Medulla oblongata (tissue), 1 donor: Measurements from ENCODE around the gene E2F1.
A peak's percentile ranks its signal among the peaks of the same experiment; 100 is the strongest.

Experiments
- DNase-seq: peaks from one replicate; pipeline ENCODE4 v3.0.0-alpha.2; 2015; ENCODE audit errors: extremely low spot score

The E2F1 gene

GRCh38 chr20:33687993-33688937 is 2.1 kb upstream of the E2F1 start:
- DNase-seq: no peak

GRCh38 chr20:33687370-33687915 is 1.3 kb upstream of the E2F1 start:
- DNase-seq: peak; percentile 42

DNA sequence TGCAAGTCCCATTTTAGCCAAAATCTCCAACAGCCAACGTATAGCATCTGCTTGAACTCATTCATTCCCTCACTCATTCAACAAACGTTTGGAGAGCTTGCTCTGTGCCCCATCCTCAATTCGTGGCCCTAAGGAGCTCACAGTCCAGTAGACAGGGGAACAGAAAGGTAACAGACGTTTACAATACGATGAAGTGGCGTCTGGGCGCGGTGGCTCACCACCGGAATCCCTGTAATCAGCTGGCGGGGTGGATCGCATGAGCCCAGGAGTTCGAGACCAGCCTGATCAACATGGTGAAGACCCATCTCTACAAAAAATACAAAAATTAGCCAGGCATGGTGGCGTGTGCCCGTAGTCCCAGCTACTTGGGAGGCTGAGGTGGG is 790 bp upstream of the E2F1 start:
- no peak for DNase-seq

- no peak for DNase-seq
Measured at GRCh38 chr20:33685328-33686099, 671 bp downstream of the E2F1 start.

DNA sequence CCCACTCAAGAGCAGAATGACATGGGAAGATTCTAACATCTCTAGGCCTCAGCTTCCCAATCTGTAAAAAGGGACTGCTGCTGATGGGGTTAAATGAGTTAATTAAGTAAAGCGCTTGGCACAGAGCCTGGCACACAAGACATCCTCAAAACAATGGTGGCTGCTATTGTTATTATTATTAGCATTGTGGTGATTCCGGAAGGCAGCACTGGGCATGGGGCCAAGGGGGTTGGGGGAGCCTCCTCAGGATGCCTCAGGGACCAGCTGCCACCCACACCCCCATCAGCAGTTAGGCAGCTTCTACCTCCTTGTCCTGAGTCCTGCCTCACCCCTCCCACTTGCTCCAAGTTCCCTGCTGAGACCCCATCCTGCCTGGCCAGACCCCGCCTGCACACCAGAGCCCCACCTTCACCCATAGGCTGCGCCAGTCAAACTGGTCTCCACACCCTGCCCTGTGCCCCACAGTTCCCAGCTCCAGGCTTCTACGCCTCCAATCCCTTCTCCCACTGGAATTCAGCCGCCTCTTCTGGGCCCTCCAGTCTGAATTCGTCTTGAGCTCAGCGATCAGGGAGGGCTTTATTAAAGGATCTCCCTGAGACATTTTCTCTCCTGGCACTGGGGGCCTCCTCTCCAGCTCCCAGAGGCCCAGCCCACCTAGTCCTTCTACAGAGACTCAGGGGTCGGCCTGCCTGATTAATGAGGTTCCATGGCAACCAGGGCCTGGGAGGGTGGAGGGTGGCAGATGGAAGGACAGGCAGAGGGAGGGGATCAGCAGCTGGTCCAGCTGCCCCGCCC is 1.5 kb downstream of the E2F1 start:
- no peak for DNase-seq

DNA sequence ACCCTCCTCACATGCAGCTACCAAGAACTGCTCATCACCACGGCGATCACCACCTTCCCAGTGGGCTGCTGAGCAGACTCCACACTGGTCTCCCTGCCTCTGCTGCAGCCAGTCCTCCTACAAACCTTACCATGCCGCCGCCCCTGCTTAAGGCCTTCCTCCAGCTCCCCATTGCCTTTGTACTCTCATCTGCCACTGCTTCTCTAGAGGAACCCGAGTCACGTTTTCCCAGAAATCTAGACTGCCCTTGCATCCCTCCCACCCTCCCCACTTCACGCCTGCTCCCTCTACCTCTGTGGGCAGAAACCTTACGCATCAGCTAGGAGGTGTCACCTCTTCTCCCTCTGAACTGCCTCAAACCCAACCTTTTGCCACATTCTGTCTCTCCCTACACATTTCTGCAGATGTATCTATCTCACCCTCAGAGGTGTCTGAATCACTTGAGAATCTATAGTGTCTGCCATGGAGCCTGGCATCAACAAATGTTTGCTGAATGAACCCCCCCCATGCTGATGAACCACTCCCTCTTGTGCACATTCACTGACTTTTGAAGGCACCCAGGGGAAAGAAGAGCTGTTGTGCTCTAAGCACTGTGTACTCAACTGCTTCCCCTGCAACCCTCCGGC is 4.3 kb downstream of the E2F1 start:
- no peak for DNase-seq

DNA sequence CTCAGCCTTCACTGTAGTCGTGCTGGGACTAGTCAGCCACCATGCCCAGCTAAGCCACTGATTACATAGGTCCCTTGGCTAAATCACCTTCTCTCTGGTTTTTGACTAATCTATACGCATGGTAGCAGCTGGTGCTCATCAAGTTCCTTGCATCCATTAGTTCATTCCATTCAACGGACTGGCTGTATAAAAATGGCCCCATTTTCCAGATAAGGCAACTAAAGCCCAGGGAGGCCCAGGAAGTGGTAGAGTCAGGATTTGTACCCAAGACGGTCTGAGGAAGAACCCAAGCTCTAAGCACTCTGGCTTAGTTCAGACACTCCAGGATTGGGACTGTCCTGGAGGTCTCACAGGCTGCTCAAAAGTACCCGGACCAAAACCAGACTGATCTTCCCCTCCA is 4.9 kb downstream of the E2F1 start:
- no peak for DNase-seq

DNA sequence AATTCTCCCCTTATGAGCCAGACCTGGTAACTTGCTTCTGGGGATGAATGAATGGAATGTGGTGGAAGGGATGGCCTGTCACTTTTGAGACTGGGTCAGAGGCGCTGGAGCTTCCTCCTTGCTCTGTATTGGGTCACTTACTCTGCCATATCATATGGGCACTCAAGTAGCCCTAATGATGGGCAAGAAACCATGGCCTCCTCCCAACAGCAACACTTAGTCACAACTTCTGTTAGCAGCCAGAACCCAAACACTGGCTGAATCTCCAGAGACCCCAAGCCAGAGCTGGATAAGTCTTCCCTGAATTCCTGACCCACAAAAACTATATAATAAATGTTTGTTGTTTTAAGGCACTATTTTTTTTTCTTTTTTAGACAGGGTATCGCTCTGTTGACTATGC is 5.5 kb downstream of the E2F1 start:
- no peak for DNase-seq

- no peak for DNase-seq
Measured at GRCh38 chr20:33679758-33680485, 6.3 kb downstream of the E2F1 start.

GRCh38 chr20:33677991-33678702 is 8.0 kb downstream of the E2F1 start:
- no peak for DNase-seq

- no peak for DNase-seq
Measured at GRCh38 chr20:33676652-33677645, 9.2 kb downstream of the E2F1 start.

GRCh38 chr20:33676121-33676520 is 10.1 kb downstream of the E2F1 start:
- DNase-seq: no peak

- no peak for DNase-seq
Measured at GRCh38 chr20:33675136-33675959, 10.8 kb downstream of the E2F1 start.

- DNase-seq: peak; percentile 83
Measured at GRCh38 chr20:33674294-33675135, 11.7 kb downstream of the E2F1 start, which contains the start of gene NECAB3. Gene NECAB3 (minus strand): TSS chr20:33674428. CDS start chr20:33674352, 76 bp downstream.

- no peak for DNase-seq
Measured at GRCh38 chr20:33673410-33674293, 12.5 kb downstream of the E2F1 start.

DNA sequence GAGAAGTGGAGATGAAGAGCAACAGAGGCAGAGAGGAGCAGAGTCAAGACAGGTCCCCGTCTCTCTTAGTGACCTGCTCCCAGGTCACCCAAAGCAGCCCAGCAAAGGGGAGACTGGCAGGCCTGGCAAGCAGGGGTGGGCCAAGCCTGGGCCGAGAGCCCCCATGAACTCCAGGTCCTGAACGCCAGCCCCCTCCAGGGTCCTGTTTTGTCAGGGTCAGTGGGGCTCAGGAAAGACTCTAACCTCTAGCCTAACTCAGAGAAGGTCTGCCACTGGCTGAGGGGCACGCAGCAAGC is 13.1 kb downstream of the E2F1 start:
- DNase-seq: no peak
